Left ventricle myocardium inferior (tissue), 1 donor: ENCODE data around the gene SPAG8. TPM values are rescaled to one million over a fixed set of nuclear protein-coding genes. Genes with fewer than 3 reads are reported as not detected.

Experiments
- total RNA-seq: library from RNA; stranded (reverse); fragmentation: NEBNext Ultra II Directional; extraction: Animal tissue kit (Norgen Biotek cat#: 25700); gene quantifications from one replicate; pipeline ENCODE4 v1.2.1, GENCODE V29; 2021
- donor health status: DM: no; HTN: yes; CAD: no; lungs with severe emphysema.

The SPAG8 gene
- total RNA-seq, 1 donor from 2014 or later, result 3.4 TPM

Other genes with a start within 250 kb of the SPAG8 start
- 25.4 TPM for gene TESK1, start 207.0 kb downstream of the SPAG8 start, total RNA-seq
- 0.63 TPM for gene CD72, start 193.8 kb downstream of the SPAG8 start, total RNA-seq
- gene SIT1, start 161.3 kb downstream of the SPAG8 start, total RNA-seq, result not detected
- 15,093 TPM for gene RMRP, start 154.2 kb downstream of the SPAG8 start, total RNA-seq
- gene CCDC107, start 154.0 kb downstream of the SPAG8 start, total RNA-seq, result 44.3 TPM
- gene ARHGEF39, start 147.1 kb downstream of the SPAG8 start, total RNA-seq, result 0.27 TPM
- gene CA9, start 138.3 kb downstream of the SPAG8 start, total RNA-seq, result not detected
- 1,070 TPM for gene TPM2, start 122.3 kb downstream of the SPAG8 start, total RNA-seq
- gene TLN1, start 80.1 kb downstream of the SPAG8 start, total RNA-seq, result 234 TPM
- 20.6 TPM for gene CREB3, start 79.6 kb downstream of the SPAG8 start, total RNA-seq
- 75.0 TPM for gene GBA2, start 63.0 kb downstream of the SPAG8 start, total RNA-seq
- 30.2 TPM for gene RGP1, start 63.0 kb downstream of the SPAG8 start, total RNA-seq
- not detected for gene MSMP, start 58.0 kb downstream of the SPAG8 start, total RNA-seq
- gene NPR2, start 20.7 kb downstream of the SPAG8 start, total RNA-seq, result 24.2 TPM
- gene HINT2, start 2.8 kb upstream of the SPAG8 start, total RNA-seq, result 71.1 TPM
- gene FAM221B, start 16.5 kb upstream of the SPAG8 start, total RNA-seq, result not detected
- 17.5 TPM for gene TMEM8B, start 17.0 kb upstream of the SPAG8 start, total RNA-seq
- not detected for gene OR13J1, start 58.1 kb upstream of the SPAG8 start, total RNA-seq
- 6.2 TPM for gene HRCT1, start 93.9 kb upstream of the SPAG8 start, total RNA-seq
- gene SPAAR, start 97.2 kb upstream of the SPAG8 start, total RNA-seq, result 6.5 TPM
- not detected for gene OR2S2, start 145.9 kb upstream of the SPAG8 start, total RNA-seq
- gene RECK, start 224.7 kb upstream of the SPAG8 start, total RNA-seq, result 5.4 TPM